Measurements from ENCODE around the gene SALL2.

DNA sequence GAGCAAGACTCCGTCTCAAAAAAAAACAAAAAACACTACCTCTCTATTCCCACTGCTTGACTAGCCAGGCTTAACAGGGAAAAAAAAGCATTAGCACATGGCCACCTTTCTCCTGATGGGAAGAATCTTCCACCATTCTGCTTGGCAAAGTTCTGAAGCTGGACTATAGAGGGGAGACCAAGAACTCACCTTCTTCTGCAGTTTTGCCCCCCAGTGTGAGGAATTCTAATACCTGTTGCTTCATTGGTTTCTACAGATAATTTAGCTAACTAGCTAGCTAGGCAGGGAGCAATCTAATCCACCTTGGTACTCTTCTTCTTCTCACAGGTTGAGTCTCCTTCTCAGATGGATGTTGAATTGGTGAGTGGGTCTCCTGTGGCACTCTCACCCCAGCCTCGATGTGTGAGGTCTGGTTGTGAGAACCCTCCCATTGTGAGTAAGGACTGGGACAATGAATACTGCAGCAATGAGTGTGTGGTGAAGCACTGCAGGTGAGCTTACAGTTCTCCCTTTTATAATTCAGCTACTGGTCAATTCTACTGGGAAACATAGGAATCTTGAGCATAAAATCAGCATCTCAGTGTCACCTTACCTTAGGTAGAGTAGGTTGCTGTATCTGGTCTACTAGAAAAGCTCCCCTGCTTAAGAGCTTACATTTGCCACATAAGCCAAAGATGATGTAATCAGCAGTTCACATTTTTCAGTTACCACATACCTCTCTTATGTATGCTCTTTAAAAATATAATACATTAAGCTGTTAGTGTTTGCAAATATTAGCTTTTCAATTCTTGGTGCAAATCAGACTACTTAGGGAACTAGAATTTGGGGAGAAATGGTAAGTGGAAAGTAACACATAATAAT, 31.0 kb downstream of the SALL2 start:
- TF ChIP-seq, protein P1, sequence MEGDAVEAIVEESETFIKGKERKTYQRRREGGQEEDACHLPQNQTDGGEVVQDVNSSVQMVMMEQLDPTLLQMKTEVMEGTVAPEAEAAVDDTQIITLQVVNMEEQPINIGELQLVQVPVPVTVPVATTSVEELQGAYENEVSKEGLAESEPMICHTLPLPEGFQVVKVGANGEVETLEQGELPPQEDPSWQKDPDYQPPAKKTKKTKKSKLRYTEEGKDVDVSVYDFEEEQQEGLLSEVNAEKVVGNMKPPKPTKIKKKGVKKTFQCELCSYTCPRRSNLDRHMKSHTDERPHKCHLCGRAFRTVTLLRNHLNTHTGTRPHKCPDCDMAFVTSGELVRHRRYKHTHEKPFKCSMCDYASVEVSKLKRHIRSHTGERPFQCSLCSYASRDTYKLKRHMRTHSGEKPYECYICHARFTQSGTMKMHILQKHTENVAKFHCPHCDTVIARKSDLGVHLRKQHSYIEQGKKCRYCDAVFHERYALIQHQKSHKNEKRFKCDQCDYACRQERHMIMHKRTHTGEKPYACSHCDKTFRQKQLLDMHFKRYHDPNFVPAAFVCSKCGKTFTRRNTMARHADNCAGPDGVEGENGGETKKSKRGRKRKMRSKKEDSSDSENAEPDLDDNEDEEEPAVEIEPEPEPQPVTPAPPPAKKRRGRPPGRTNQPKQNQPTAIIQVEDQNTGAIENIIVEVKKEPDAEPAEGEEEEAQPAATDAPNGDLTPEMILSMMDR (IDR thresholded peaks at IDR 0.05) = no peak
- no peak for TF ChIP-seq EZH2 (IDR thresholded peaks at IDR 0.05)
